ENCODE data around the gene CINP. TPM values are rescaled to one million over a fixed set of nuclear protein-coding genes. Genes with fewer than 3 reads are reported as not detected.
A peak's percentile ranks its signal among the peaks of the same experiment; 100 is the strongest.
"Not testable (repeated sequence)": the region's sequence is repeated elsewhere in the genome, so short reads cannot be mapped to it uniquely, and the experiment has no call there.

CINP gene
- polyA plus RNA-seq, 6 donors from 2014 or later, result 28.6 to 42.4 (median 34.9) TPM

DNA sequence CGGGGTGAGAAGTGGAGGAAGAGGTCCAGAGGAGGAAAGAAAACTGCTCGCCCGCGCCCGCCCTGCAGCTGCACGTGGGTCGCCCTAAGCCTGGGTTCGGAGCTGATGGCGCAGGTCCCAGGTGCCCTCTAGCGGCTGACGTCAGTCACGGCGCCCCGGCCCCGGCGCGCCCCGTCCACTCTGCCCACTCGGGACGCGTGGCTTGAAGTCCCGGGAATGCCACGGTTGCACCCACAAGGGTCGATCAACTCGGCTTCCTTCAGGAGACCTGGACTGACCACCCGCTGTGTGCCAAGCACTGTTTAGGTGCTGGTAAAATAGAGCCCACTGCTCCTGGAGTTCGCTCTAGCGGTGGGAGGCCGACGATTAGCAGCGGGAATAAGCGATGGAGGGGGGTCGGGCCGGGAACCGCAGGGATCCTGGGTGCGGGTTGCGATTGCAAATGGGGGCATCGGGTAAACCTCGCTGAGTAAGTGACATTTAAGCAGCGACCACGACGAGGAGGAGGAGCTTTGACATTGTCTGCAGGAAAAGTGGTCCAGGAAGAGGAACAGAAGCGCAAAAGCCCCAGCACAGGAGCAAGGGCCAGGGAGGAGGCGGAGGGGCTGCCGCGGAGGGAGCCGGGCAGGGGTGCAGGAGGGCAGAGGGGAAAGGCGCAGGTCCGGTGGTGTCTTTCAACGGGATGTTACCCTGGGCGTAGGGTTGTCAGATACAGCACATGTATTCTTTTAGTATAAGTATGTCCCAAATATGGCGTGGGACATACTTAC lies 48.3 kb downstream of the CINP start:
- Mint-ChIP-seq H3K9me3 (peaks cover 0 to 5% (median 0%) of the 10 kb centered on the region in 7 donors), H3K27me3 (peaks cover 0 to 4% (median 0%) of the 10 kb centered on the region in 3 donors), H3K36me3 (no peaks in the 10 kb centered on the region), H3K27ac (peak overlapping the region; percentile 54 to 92 (median 76)), H3K4me1 (peaks cover 29 to 53% (median 46%) of the 10 kb centered on the region in 3 donors), H3K4me3 (peak overlapping the region; percentile 87 to 99 (median 94))
- DNase-seq, result peak; percentile 80
- ATAC-seq (ENCODE audit: low read depth in 2 of 2), result peak; percentile 68 to 72

DNA sequence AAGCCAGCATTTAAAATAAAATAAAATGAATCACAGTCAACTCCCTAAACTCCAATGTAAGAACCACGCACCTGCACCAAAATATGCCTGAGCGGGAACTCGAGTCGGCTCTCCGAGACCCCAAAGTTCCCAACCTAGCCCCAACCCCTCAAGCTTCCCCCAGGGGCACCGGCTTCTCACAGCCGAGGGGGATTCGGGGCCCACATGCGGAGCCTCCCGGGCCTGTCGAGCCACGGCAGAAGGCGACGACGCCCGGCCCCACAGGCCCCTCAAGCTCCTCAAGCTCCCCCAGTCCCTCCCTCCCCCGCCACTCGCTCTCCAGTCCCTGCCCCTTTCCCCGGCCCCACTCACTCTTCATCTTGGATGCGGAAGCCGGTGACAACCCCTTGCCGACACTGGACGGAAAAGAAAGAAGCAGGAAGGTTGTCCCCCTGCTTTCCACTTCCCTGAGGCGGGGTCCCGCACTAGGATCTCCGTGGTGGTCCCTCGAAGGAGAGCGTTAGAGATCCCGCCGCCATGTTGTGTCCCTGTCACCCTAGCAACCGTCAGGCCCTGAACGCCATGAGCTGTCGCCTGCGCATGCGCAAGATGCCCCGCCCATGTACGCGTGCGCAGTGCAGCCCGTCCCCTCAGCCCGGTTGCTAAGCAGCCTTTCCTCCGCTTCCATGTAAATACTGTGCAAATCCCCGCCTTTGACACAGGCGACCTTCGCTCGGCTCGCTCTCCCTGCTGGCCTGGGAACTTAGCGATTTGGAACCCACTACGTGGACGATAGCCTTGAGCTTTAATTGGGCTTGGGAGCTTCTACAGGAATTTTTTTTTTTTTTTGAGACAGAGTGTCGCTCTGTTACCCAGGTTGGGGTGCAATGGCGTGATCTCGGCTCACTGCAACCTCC lies 57.8 kb downstream of the CINP start, which contains the start of gene MOK:
Gene MOK (minus strand): TSS at position 554 of the 896 bp plus-strand sequence. CDS start 196 bp downstream, at position 358.
- peak; percentile 98 for DNase-seq
- H3K9me3 Mint-ChIP-seq, result no peaks in the 10 kb centered on the region
- ATAC-seq (ENCODE audit: low read depth in 2 of 2), result peak; percentile 94 to 95
- H3K4me1 Mint-ChIP-seq, result peaks cover 6 to 10% (median 7%) of the 10 kb centered on the region in 3 donors
- H3K36me3 Mint-ChIP-seq, result no peaks in the 10 kb centered on the region
- peak within 1 kb of the TSS; percentile 97 to 99 (median 98) for H3K27ac Mint-ChIP-seq
- peak within 1 kb of the TSS; percentile 86 to 97 (median 97) for H3K4me3 Mint-ChIP-seq
- H3K27me3 Mint-ChIP-seq, result peaks cover 0 to 10% (median 0%) of the 10 kb centered on the region in 3 donors

DNA sequence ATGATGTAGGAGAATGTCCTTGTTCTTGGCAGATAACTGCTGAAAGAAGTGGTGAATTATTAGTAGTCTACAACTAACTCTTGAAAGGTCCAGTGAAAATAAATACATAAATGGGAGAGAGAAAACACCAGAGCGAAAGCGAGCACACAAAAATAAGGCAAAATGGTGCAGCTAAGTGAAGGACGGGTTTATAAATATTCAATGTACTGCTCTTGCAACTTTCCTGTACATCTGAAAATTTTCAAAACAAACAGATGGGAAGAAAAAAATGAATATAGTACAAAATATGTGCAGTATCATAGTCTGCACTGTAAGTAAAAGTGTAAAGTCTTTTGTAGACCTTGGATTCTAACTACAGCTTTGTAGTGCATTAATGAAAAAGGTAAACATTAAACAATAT lies 59.0 kb downstream of the CINP start:
- Mint-ChIP-seq H3K9me3 (peaks cover 0 to under 1% (median 0%) of the 10 kb centered on the region in 7 donors), H3K36me3 (no peaks in the 10 kb centered on the region), H3K27ac (peak overlapping the region in 1 of 6 donors; percentile 78), H3K4me3 (peak overlapping the region in 6 of 8 donors; percentile 4 to 97 (median 70)), H3K4me1 (peaks cover 6 to 10% (median 7%) of the 10 kb centered on the region in 3 donors), H3K27me3 (peaks cover 0 to 10% (median 0%) of the 10 kb centered on the region in 3 donors)
- no peak for ATAC-seq (ENCODE audit: low read depth in 2 of 2)
- DNase-seq, result no peak

DNA sequence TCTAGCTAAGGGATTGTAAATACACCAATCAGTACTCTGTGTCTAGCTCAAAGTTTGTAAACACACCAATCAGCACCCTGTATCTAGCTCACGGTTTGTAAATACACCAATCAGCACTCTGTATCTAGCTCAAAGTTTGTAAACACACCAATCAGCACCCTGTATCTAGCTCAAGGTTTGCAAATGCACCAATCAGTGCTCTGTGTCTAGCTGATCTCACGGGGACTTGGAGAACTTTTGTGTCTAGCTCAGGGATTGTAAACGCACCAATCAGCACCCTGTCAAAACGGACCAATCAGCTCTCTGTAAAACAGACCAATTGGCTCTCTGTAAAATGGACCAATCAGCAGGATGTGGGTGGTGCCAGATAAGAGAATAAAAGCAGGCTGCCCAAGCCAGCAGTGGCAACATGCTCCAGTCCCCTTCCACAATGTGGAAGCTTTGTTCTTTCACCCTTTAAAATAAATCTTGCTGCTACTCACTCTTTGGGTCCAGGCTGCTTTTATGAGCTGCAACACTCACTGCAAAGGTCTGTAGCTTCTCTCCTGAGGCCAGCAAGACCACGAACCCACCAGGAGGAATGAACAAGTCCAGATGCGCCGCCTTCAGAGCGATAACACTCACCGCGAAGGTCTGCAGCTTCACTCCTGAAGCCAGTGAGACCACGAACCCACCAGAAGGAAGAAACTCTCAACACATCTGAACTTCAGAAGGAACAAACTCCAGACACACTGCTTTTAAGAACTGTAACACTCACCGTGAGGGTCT lies 64.2 kb downstream of the CINP start:
- not testable (repeated sequence) for H3K27ac Mint-ChIP-seq; DNase-seq; H3K9me3 Mint-ChIP-seq; H3K4me3 Mint-ChIP-seq; H3K36me3 Mint-ChIP-seq; ATAC-seq (ENCODE audit: low read depth in 2 of 2); H3K27me3 Mint-ChIP-seq; H3K4me1 Mint-ChIP-seq

Other genes with a start within 250 kb of the CINP start
- gene WDR20, start 223.0 kb downstream of the CINP start, polyA plus RNA-seq (ENCODE audit: low read depth in 6 of 6), result 10 to 100 TPM; 11.2 to 23.1 (median 17.3) TPM
- 1 to 10 TPM in 3 of 6 donors, under 1 TPM in 2, not detected in 1; 0.64 to 2.0 (median 1.2) TPM for gene MOK, start 57.7 kb downstream of the CINP start, polyA plus RNA-seq (ENCODE audit: low read depth in 6 of 6)
- 10 to 100 TPM in 1 of 6 donors, 1 to 10 TPM in 5; 4.5 to 10.5 (median 5.6) TPM for gene ZNF839, start 43.1 kb downstream of the CINP start, polyA plus RNA-seq (ENCODE audit: low read depth in 6 of 6)
- gene TECPR2, start 51 bp upstream of the CINP start, polyA plus RNA-seq (ENCODE audit: low read depth in 6 of 6), result 1 to 10 TPM; 2.3 to 6.6 (median 3.1) TPM
- under 1 TPM in 5 of 6 donors, not detected in 1; 0.08 to 0.49 (median 0.17) TPM for gene ANKRD9, start 146.9 kb upstream of the CINP start, polyA plus RNA-seq (ENCODE audit: low read depth in 6 of 6)
- 1 to 10 TPM in 5 of 6 donors, under 1 TPM in 1; 0.78 to 2.6 (median 1.6) TPM for gene RCOR1, start 229.8 kb upstream of the CINP start, polyA plus RNA-seq (ENCODE audit: low read depth in 6 of 6)

Data from naive B cell (primary cell).